ENCODE measurements around the gene CDC42SE2. TPM values are rescaled to one million over a fixed set of nuclear protein-coding genes. Genes with fewer than 3 reads are reported as not detected.

The CDC42SE2 gene
- total RNA-seq, 1 experiment from 2014 or later = 23.2 TPM

DNA sequence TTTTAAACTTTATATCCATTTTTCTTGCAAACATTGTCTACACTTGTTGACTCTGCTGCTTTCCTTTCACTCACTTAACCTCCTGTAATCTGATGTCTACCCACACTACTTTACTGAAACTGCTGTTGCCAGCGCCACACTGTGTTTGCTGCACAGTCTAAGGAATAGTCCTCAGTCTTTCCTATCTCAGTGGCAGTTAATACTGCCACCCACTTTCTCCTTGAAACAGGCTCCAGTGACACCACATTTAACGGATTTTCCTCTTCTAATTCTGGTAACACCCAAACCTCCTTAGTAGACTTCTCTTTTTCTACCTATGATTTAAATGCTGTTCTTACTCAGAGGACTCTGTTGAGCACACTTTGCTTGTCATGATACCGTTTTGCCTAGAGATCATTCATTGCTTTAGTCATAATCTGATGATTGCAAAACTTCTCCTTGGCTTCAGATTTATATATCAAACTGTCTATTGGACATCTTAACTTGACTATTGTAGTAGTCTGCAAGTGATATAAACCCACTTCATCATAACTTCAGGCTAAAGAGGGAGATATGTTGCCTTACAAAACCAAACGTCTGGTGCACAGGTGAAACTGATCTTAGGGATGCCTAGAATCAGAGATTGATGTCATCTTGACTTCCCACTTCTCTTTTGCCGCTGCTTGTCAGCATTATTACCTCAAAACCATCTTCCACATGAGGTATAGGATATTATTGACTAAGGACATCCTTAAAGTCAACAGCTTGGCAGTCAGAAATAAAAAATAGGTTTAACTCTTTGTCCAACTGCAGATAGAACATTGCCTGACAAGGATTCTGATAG lies 94.1 kb downstream of the CDC42SE2 start:
- no peak overlapping the region for H4K8ac ChIP-seq (replicated peaks; ENCODE audit: insufficient read length, low read depth, low read length)
- no peak overlapping the region for H3K23ac ChIP-seq (ENCODE audit: insufficient read length, low read depth, low read length)
- no peaks in the 10 kb centered on the region for H3K27me3 Mint-ChIP-seq (ENCODE audit: low read depth)
- WGBS (ENCODE audit: extremely low coverage, insufficient read length, low lambda C conversion rate) = no CpG with 5 or more reads among the region's 5 CpGs
- no peaks in the 10 kb centered on the region for H3K23me2 ChIP-seq (ENCODE audit: insufficient read length, low read depth, low read length, poor library complexity, severe bottlenecking)
- H2BK20ac ChIP-seq (ENCODE audit: low read depth, low read length, poor library complexity, severe bottlenecking) = no peak overlapping the region
- no peak overlapping the region for H3K4ac ChIP-seq (ENCODE audit: low read depth, low read length)
- no peak overlapping the region for H3K4me3 Mint-ChIP-seq
- H2BK15ac ChIP-seq (ENCODE audit: low read depth, low read length) = no peak overlapping the region
- no peaks in the 10 kb centered on the region; the same call in 1 of the 2 replicates for H3K79me2 ChIP-seq (ENCODE audit: insufficient read depth, low read length)
- H2BK5ac ChIP-seq (ENCODE audit: insufficient read length, low read length) = no peak overlapping the region
- H4K20me1 ChIP-seq (ENCODE audit: control insufficient read depth, insufficient read depth, insufficient read length) = no peaks in the 10 kb centered on the region
- no peak overlapping the region for H3K4me2 ChIP-seq (ENCODE audit: insufficient read depth, insufficient read length, low read length)
- no peak overlapping the region for H3T11ph ChIP-seq (ENCODE audit: low read length)
- no peak overlapping the region for H3K27ac ChIP-seq (ENCODE audit: insufficient read length, low read depth, low read length)
- H3K4me1 Mint-ChIP-seq = peaks cover 7 to 10% of the 10 kb centered on the region in 2 experiments
- no peak overlapping the region for H2AK5ac ChIP-seq (ENCODE audit: insufficient read length, low read length)
- no peaks in the 10 kb centered on the region for H3K9me3 Mint-ChIP-seq
- no peak overlapping the region for H3K14ac ChIP-seq (ENCODE audit: insufficient read depth, low read length)
- H2BK12ac ChIP-seq (ENCODE audit: insufficient read length, low read depth, low read length) = no peak overlapping the region
- H3K56ac ChIP-seq (ENCODE audit: insufficient read length, low read depth, low read length) = no peak overlapping the region
- DNase-seq = no peak
- H3K18ac ChIP-seq (ENCODE audit: insufficient read length, low read depth, low read length) = no peak overlapping the region
- TF ChIP-seq CTCF (conservative IDR thresholded peaks at IDR 0.05) = no peak
- no peaks in the 10 kb centered on the region for H3K9me3 ChIP-seq (ENCODE audit: control insufficient read depth, low read depth, low read length)
- no peak overlapping the region for H3K9ac ChIP-seq (ENCODE audit: extremely low read depth, insufficient read length, low read length)
- no peaks in the 10 kb centered on the region for H3K27me3 ChIP-seq (ENCODE audit: insufficient read depth, low read length)
- peaks cover 3% of the 10 kb centered on the region for H3K79me1 ChIP-seq (ENCODE audit: insufficient read depth, low read depth, low read length, poor library complexity, severe bottlenecking)
- H2AFZ ChIP-seq (ENCODE audit: low read length) = no peak overlapping the region
- peaks cover 0 to 10% (median 8%) of the 10 kb centered on the region in 3 experiments; a peak in 4 of 7 replicates for H3K36me3 Mint-ChIP-seq (ENCODE audit: insufficient read depth in 1 of 3, low read depth in 3 of 3)
- H3K4me1 ChIP-seq (ENCODE audit: insufficient read depth, low read length) = no peaks in the 10 kb centered on the region; the same call in 1 of the 2 replicates
- H4K5ac ChIP-seq (ENCODE audit: insufficient read length, low read depth, low read length) = no peak overlapping the region
- no peak overlapping the region for H2BK120ac ChIP-seq (ENCODE audit: low read depth, low read length, poor library complexity, severe bottlenecking)
- peak overlapping the region in 1 of 3 experiments; percentile 10; a peak in 1 of 7 replicates for H3K27ac Mint-ChIP-seq
- H4K91ac ChIP-seq (ENCODE audit: insufficient read length, low read depth, low read length) = no peak overlapping the region
